ENCODE results near the gene TEX14.

DNA sequence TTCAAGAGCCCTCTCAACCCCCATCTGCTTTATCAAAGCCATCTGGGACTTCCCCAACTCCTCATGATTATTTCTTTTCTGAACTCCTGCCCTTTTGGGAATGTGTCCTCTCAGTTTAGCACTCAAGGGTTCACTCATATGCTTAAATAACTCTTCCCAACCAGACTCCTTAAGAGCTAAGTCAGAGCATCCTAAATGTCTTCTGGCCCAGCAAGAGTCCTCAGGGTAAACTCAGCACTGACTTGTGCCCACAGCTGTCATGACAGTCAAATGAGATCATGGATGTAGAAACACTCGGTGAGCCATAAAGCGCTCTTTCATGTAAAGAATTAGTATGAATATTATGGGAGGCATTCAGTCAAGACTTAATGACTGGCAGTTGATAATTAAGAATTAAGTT lies 85.9 kb downstream of the TEX14 start:
- TF ChIP-seq, protein P1, sequence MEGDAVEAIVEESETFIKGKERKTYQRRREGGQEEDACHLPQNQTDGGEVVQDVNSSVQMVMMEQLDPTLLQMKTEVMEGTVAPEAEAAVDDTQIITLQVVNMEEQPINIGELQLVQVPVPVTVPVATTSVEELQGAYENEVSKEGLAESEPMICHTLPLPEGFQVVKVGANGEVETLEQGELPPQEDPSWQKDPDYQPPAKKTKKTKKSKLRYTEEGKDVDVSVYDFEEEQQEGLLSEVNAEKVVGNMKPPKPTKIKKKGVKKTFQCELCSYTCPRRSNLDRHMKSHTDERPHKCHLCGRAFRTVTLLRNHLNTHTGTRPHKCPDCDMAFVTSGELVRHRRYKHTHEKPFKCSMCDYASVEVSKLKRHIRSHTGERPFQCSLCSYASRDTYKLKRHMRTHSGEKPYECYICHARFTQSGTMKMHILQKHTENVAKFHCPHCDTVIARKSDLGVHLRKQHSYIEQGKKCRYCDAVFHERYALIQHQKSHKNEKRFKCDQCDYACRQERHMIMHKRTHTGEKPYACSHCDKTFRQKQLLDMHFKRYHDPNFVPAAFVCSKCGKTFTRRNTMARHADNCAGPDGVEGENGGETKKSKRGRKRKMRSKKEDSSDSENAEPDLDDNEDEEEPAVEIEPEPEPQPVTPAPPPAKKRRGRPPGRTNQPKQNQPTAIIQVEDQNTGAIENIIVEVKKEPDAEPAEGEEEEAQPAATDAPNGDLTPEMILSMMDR (IDR thresholded peaks at IDR 0.05): no peak
- TF ChIP-seq POLR2A (IDR thresholded peaks at IDR 0.05): no peak
